K562 (cell line): ENCODE results near the gene SSH3. TPM values are rescaled to one million over a fixed set of nuclear protein-coding genes. Genes with fewer than 3 reads are reported as not detected.

Experiments used
- BRCA1 ChIP-seq, 2 experiments: fragments of 450-650 bp in 1 of 2; sonication (generic) in 1 of 2; formaldehyde crosslinking in 1 of 2; IDR thresholded peaks; 2 replicates each; pipeline versions ENCODE4 v1.5.0 to v1.6.1; 2017 to 2020; ENCODE audit warnings: mild to moderate bottlenecking in 1 of 2, missing genetic modification reagents in 1 of 2
- CBFB ChIP-seq: sonication (generic); formaldehyde crosslinking; IDR thresholded peaks from 2 replicates; pipeline ENCODE4 v1.4.0; 2020; ENCODE audit warnings: mild to moderate bottlenecking, missing genetic modification reagents
- DPF2 ChIP-seq: fragments of 450-650 bp; IDR thresholded peaks from 2 replicates; pipeline ENCODE4 v1.6.1; 2016
- FOXJ3 ChIP-seq: sonication (generic); formaldehyde crosslinking; IDR thresholded peaks from 2 replicates; pipeline ENCODE4 v1.4.0; 2020; ENCODE audit warnings: mild to moderate bottlenecking, missing genetic modification reagents
- FOXK1 ChIP-seq: sonication (generic); formaldehyde crosslinking; IDR thresholded peaks from 2 replicates; pipeline ENCODE4 v1.8.0; 2022; ENCODE audit warnings: missing genetic modification reagents, mild to moderate bottlenecking, borderline replicate concordance
- HMGN3 ChIP-seq: IDR thresholded peaks from 2 replicates; pipeline ENCODE4 v1.6.1; 2011; ENCODE audit warnings: borderline replicate concordance, low read depth, mild to moderate bottlenecking, mixed read lengths, low read length; ENCODE audit not compliant: insufficient read length; ENCODE audit errors: extremely low read depth
- IRF2 ChIP-seq: sonication (generic); formaldehyde crosslinking; IDR thresholded peaks from 2 replicates; pipeline ENCODE4 v1.8.1; 2022; ENCODE audit warnings: mild to moderate bottlenecking, missing genetic modification reagents
- KDM2B ChIP-seq: fragments of 250-450 bp; sonication (Bioruptor Pico); IDR thresholded peaks from 2 replicates; pipeline ENCODE4 v1.8.0; 2021; ENCODE audit warnings: mild to moderate bottlenecking, moderate library complexity
- KLF13 ChIP-seq: fragments of 450-650 bp; IDR thresholded peaks from 2 replicates; pipeline ENCODE4 v1.6.1; 2016; ENCODE audit warnings: missing genetic modification characterization, low read depth, mild to moderate bottlenecking, missing compliant biosample characterization, moderate library complexity, borderline replicate concordance
- MYBL2 ChIP-seq, 2 experiments: fragments of 450-650 bp in 1 of 2; sonication (generic) in 1 of 2; formaldehyde crosslinking in 1 of 2; IDR thresholded peaks; 2 replicates each; pipeline versions ENCODE4 v1.6.1 to v1.8.1; 2017 to 2022; ENCODE audit warnings: borderline replicate concordance in 1 of 2, inconsistent platforms in 1 of 2, low read depth in 1 of 2, mild to moderate bottlenecking in 1 of 2, missing genetic modification reagents in 1 of 2, moderate library complexity in 1 of 2
- MYC ChIP-seq, 2 experiments: fragments of 250-450 bp in 1 of 2; sonication (Bioruptor Pico) in 1 of 2; IDR thresholded peaks; 2 replicates each; pipeline versions ENCODE4 v1.5.1 to v1.6.1; 2012 to 2021; ENCODE audit warnings: low read depth in 2 of 2, borderline replicate concordance in 1 of 2, improper control_type of control experiment in 1 of 2, low read length in 1 of 2, mild to moderate bottlenecking in 1 of 2, moderate library complexity in 1 of 2
- NFE2 ChIP-seq: IDR thresholded peaks from 2 replicates; pipeline ENCODE4 v1.6.1; 2014; ENCODE audit warnings: antibody characterized with exemption, low read depth
- RBM14 ChIP-seq: fragments of 200-400 bp; formaldehyde crosslinking; IDR thresholded peaks from 2 replicates; pipeline ENCODE4 v1.6.1; 2018; ENCODE audit warnings: low read depth, mild to moderate bottlenecking, low read length, moderate library complexity, borderline replicate concordance; ENCODE audit not compliant: insufficient read depth
- RBM15 ChIP-seq: fragments of 200-400 bp; formaldehyde crosslinking; IDR thresholded peaks from 2 replicates; pipeline ENCODE4 v1.6.1; 2018; ENCODE audit warnings: mild to moderate bottlenecking, low read length, moderate library complexity; ENCODE audit not compliant: insufficient read depth
- SAP30 ChIP-seq: fragments of 200-600 bp; sonication (generic); IDR thresholded peaks from 2 replicates; pipeline ENCODE4 v1.6.1; 2012; ENCODE audit warnings: borderline replicate concordance, low read depth, mild to moderate bottlenecking, moderate library complexity, low read length, control low read depth, inconsistent platforms; ENCODE audit not compliant: insufficient read depth, poor library complexity, severe bottlenecking
- TBL1XR1 ChIP-seq, 2 experiments: IDR thresholded peaks; 2 replicates each; pipeline ENCODE4 v1.6.1; 2012; ENCODE audit warnings: improper control_type of control experiment in 2 of 2, low read length in 2 of 2, mild to moderate bottlenecking in 1 of 2
- ZBTB17 ChIP-seq: fragments of 450-650 bp; formaldehyde crosslinking; IDR thresholded peaks from 2 replicates; pipeline ENCODE4 v1.4.0; 2020; ENCODE audit warnings: mild to moderate bottlenecking
- ZKSCAN1 ChIP-seq: fragments of 150-350 bp; IDR thresholded peaks from 2 replicates; pipeline ENCODE4 v1.6.1; 2016; ENCODE audit warnings: low read depth, low read length
- polyA plus RNA-seq, 8 experiments: library from polyadenylated mRNA; depleted of rRNA in 4 of 8; stranded (reverse) in 5 of 8; unstranded in 3 of 8; fragments of >200 nt; fragmentation: Nextera tagmentation in 2 of 8; fragmentation: Illumina TruSeq in 1 of 8; extraction: Ambion mirVana in 2 of 8; extraction: Trizol in 1 of 8; gene quantifications; 2 replicates each; pipeline versions ENCODE4 v1.2.1 to v1.2.3, GENCODE V29; 2011 to 2014; ENCODE audit warnings: inconsistent platforms in 1 of 8, missing spikeins in 1 of 8
- total RNA-seq, 7 experiments: library from RNA; depleted of rRNA in 6 of 7; stranded (reverse); fragments of >200 nt in 6 of 7; fragmentation: Illumina TruSeq in 2 of 7; extraction: Trizol in 2 of 7; gene quantifications; 2 replicates each; pipeline versions ENCODE4 v1.2.1 to v1.2.3, GENCODE V29; 2011 to 2021; ENCODE audit warnings: low replicate concordance in 1 of 7
- TF ChIP-seq, protein P1 (sequence below): sonication (generic); formaldehyde crosslinking; IDR thresholded peaks from 2 replicates; pipeline ENCODE4 v1.8.1; 2023; ENCODE audit warnings: mild to moderate bottlenecking, missing genetic modification reagents
- TF ChIP-seq, protein P2 (sequence below): sonication (generic); formaldehyde crosslinking; IDR thresholded peaks from 2 replicates; pipeline ENCODE4 v1.8.1; 2023; ENCODE audit warnings: mild to moderate bottlenecking, missing genetic modification reagents, moderate library complexity

Gene SSH3
- total and polyA plus RNA-seq, 9 of the 15 experiments (the other 6 are each of a cell fraction or from before 2014, with no cell fraction given) = 0.07 to 1.0 (median 0.24) TPM; not detected in 3

DNA sequence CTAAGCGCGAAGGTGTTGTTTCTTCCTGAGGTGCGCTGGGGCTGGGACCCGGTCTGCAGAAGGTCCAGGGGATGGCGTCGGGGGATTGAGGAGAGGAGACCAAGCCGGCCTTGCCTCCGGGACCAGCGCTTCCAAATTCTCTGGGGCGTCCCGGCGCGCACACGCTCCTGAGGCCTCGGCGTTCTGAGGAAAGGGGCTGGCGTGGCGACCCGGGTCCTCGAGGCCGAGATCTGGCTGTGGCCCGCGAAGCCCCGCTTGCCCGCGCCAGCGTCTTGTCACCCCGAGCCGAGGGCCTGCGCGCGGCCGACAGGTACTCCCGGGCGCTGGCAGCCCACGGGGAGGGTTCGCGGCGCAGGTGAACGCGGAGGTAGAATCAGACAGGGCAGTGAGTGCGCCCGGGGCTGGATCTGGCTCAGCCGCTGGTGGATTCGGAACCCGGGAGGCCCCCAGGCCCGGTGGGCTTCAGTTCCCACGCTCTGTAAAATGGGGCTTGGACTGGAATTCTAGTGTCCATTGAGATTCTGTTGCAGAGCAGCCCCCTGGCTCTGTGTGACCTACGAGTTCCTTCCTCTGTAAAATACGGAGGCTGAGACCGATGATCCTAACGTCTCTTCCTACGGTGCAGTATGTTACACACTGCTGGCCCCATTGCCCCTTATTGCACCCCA lies 14.7 kb downstream of the SSH3 start (continued):
- TF ChIP-seq, protein P1, sequence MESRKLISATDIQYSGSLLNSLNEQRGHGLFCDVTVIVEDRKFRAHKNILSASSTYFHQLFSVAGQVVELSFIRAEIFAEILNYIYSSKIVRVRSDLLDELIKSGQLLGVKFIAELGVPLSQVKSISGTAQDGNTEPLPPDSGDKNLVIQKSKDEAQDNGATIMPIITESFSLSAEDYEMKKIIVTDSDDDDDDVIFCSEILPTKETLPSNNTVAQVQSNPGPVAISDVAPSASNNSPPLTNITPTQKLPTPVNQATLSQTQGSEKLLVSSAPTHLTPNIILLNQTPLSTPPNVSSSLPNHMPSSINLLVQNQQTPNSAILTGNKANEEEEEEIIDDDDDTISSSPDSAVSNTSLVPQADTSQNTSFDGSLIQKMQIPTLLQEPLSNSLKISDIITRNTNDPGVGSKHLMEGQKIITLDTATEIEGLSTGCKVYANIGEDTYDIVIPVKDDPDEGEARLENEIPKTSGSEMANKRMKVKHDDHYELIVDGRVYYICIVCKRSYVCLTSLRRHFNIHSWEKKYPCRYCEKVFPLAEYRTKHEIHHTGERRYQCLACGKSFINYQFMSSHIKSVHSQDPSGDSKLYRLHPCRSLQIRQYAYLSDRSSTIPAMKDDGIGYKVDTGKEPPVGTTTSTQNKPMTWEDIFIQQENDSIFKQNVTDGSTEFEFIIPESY (CRISPR knock-in tag) = peak; percentile 29
- TF ChIP-seq ZKSCAN1 (0 out of 2 replicates have a peak, but pooled peaks have one; percentile 0), MYC (IDR thresholded peaks at IDR 0.05; ENCODE audit: low read depth, low read length) (no peak), MYC (CRISPR knock-in tag; IDR thresholded peaks at IDR 0.05; ENCODE audit: borderline replicate concordance, low read depth) (no peak), MYBL2 (IDR thresholded peaks at IDR 0.05; ENCODE audit: low read depth) (no peak), MYBL2 (CRISPR knock-in tag; IDR thresholded peaks at IDR 0.05; ENCODE audit: borderline replicate concordance) (no peak), BRCA1 (IDR thresholded peaks at IDR 0.05) (no peak), BRCA1 (CRISPR knock-in tag; IDR thresholded peaks at IDR 0.05) (peak; percentile 71; the same call in 1 of the 2 replicates), SAP30 (peak; percentile 78), FOXK1 (CRISPR knock-in tag) (no peak), FOXJ3 (CRISPR knock-in tag) (no peak), TBL1XR1 (IDR thresholded peaks at IDR 0.05; ENCODE audit: low read length in 2 of 2) (no peak), KDM2B (0 out of 2 replicates have a peak, but pooled peaks have one; percentile 41), IRF2 (no peak), ZBTB17 (CRISPR knock-in tag) (peak; percentile 44; the same call in 1 of the 2 replicates), NFE2 (0 out of 2 replicates have a peak, but pooled peaks have one; percentile 31), HMGN3 (peak; percentile 26), KLF13 (tag) (no peak), RBM14 (0 out of 2 replicates have a peak, but pooled peaks have one; percentile 36), CBFB (CRISPR knock-in tag) (0 out of 2 replicates have a peak, but pooled peaks have one; percentile 7), DPF2 (0 out of 2 replicates have a peak, but pooled peaks have one; percentile 8), RBM15 (no peak)
- TF ChIP-seq, protein P2, sequence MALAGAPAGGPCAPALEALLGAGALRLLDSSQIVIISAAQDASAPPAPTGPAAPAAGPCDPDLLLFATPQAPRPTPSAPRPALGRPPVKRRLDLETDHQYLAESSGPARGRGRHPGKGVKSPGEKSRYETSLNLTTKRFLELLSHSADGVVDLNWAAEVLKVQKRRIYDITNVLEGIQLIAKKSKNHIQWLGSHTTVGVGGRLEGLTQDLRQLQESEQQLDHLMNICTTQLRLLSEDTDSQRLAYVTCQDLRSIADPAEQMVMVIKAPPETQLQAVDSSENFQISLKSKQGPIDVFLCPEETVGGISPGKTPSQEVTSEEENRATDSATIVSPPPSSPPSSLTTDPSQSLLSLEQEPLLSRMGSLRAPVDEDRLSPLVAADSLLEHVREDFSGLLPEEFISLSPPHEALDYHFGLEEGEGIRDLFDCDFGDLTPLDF = peak; percentile 69; the same call in 1 of the 2 replicates
